ENCODE data around the gene CHST1.

GRCh38 chr11:45713573-45713972 is 48.2 kb upstream of the CHST1 start:
- no peak for TF ChIP-seq EGR1 (IDR thresholded peaks at IDR 0.05)
- TF ChIP-seq NFIC (IDR thresholded peaks at IDR 0.05) = no peak
- TF ChIP-seq RAD21 (IDR thresholded peaks at IDR 0.05; ENCODE audit: low read depth) = no peak
- no peak for TF ChIP-seq TCF12 (IDR thresholded peaks at IDR 0.05; ENCODE audit: low read depth)
- TF ChIP-seq TAF1 (IDR thresholded peaks at IDR 0.05; ENCODE audit: low read depth) = no peak
- TF ChIP-seq USF1 (IDR thresholded peaks at IDR 0.05) = no peak
- no peak for TF ChIP-seq REST (IDR thresholded peaks at IDR 0.05; ENCODE audit: low read depth)

Data from Ishikawa (cell line).